Gastroesophageal sphincter (tissue), 3 donors: ENCODE results near the gene IKBKE.

Experiments
- POLR2A ChIP-seq, 2 donors: fragments of 450-650 bp; IDR thresholded peaks; one replicate each; pipeline ENCODE4 v1.6.1; 2017; ENCODE audit warnings: antibody characterized with exemption in 2 of 2, mild to moderate bottlenecking in 2 of 2, moderate library complexity in 1 of 2
- POLR2AphosphoS5 ChIP-seq: sonication (generic); formaldehyde crosslinking; IDR thresholded peaks from one replicate; pipeline ENCODE4 v1.6.1; 2017; ENCODE audit warnings: antibody characterized with exemption
- TF ChIP-seq, protein P1 (sequence below), 4 experiments: fragments of 200-600 bp in 2 of 4; fragments of 450-650 bp in 2 of 4; sonication (generic) in 1 of 4; IDR thresholded peaks; one replicate each; pipeline ENCODE4 v1.5.1; 2017 to 2019; ENCODE audit warnings: antibody characterized with exemption in 4 of 4, mild to moderate bottlenecking in 2 of 4, moderate library complexity in 2 of 4

DNA sequence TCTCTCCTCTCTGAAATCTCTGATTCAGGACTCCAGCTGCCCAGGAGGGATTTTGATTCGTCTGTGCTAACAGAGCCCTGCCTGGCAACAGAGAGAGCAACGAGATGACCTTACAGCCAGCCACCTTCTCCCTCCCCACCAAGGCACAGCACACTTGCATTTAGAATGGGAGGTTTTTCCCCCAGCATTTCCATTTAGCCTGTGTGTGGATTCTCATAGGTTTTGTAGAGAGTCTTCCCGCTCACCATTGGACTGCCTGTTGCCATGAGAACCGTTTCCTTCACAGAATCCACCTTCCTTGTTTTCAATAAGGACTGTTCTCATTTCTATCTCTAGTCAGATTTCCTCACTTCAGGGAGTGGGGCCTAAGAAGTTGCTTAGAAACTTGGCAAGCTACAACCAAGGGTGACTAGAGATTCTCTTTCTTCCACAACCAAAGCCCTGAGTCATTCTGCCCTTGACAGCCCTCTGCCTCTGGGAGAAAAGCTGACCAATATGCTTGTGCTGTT lies 5.8 kb upstream of the IKBKE start:
- no peak for TF ChIP-seq POLR2A (IDR thresholded peaks at IDR 0.05)
- TF ChIP-seq, protein P1, sequence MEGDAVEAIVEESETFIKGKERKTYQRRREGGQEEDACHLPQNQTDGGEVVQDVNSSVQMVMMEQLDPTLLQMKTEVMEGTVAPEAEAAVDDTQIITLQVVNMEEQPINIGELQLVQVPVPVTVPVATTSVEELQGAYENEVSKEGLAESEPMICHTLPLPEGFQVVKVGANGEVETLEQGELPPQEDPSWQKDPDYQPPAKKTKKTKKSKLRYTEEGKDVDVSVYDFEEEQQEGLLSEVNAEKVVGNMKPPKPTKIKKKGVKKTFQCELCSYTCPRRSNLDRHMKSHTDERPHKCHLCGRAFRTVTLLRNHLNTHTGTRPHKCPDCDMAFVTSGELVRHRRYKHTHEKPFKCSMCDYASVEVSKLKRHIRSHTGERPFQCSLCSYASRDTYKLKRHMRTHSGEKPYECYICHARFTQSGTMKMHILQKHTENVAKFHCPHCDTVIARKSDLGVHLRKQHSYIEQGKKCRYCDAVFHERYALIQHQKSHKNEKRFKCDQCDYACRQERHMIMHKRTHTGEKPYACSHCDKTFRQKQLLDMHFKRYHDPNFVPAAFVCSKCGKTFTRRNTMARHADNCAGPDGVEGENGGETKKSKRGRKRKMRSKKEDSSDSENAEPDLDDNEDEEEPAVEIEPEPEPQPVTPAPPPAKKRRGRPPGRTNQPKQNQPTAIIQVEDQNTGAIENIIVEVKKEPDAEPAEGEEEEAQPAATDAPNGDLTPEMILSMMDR (IDR thresholded peaks at IDR 0.05) = no peak
- TF ChIP-seq POLR2AphosphoS5 = no peak
